Measurements from ENCODE around the gene IRF2BP1. TPM values are rescaled to one million over a fixed set of nuclear protein-coding genes. Genes with fewer than 3 reads are reported as not detected.

Gene IRF2BP1
- total and polyA plus RNA-seq, 2 of the 13 experiments (the other 11 are each of a cell fraction or from before 2014, with no cell fraction given) = 4.3 to 14.3 TPM

DNA sequence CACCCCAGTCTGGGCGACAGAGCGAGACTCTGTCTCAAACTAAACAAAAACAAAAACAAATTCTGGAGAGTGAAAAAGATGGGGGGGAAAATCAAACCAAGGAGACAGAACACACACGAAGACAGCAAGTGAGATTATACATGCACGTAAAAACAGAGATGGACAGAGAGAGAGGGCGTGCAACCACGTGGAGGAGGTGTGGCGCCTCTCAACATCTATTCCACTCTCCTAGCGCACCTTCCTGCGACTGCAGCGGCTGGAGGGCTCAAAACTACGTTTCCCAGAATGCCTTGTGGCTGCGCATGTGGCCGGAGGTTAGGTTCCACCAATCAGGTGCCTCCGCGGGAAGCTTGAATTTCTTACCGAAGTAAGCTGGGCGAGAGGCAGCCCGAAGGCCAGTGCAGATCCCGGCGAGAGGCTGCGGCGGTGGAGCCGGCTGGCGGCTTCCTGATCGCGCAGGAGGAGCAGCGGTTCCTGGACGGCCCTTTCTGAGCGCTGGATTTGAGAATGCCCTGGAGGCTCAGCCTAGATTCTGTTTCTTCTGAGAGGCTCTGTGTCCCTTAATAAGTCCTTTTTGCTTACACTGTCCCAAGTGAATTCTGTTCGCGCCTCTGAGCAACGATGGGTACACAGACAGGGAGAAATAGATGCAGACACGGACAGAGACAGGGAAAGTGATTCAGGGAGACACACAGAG, 41.8 kb upstream of the IRF2BP1 start (continued):
- TF ChIP-seq SP5 (CRISPR knock-in tag; IDR thresholded peaks at IDR 0.05; ENCODE audit: borderline replicate concordance, low read depth) (peak; percentile 27; the same call in 1 of the 2 replicates), ZBTB20 (CRISPR knock-in tag; IDR thresholded peaks at IDR 0.05; ENCODE audit: borderline replicate concordance, low read depth) (0 out of 2 replicates have a peak, but pooled peaks have one; percentile 51), ZNF552 (CRISPR knock-in tag; IDR thresholded peaks at IDR 0.05; ENCODE audit: borderline replicate concordance) (no peak), MTA3 (CRISPR knock-in tag; IDR thresholded peaks at IDR 0.05) (no peak), ISX (CRISPR knock-in tag; conservative IDR thresholded peaks at IDR 0.05) (no peak), KMT2A (CRISPR knock-in tag; IDR thresholded peaks at IDR 0.05) (peak; percentile 61; the same call in 1 of the 2 replicates), POLR2G (IDR thresholded peaks at IDR 0.05; ENCODE audit: low read depth, low read length) (peak; percentile 75), ZNF607 (CRISPR knock-in tag; IDR thresholded peaks at IDR 0.05; ENCODE audit: borderline replicate concordance) (no peak), KDM2A (CRISPR knock-in tag; IDR thresholded peaks at IDR 0.05; ENCODE audit: borderline replicate concordance, low read depth) (peak; percentile 49; the same call in 1 of the 2 replicates), ZNF75D (CRISPR knock-in tag; IDR thresholded peaks at IDR 0.05; ENCODE audit: borderline replicate concordance) (no peak), ZFP36L2 (CRISPR knock-in tag; IDR thresholded peaks at IDR 0.05) (no peak), RCOR2 (CRISPR knock-in tag; IDR thresholded peaks at IDR 0.05) (no peak), DMAP1 (CRISPR knock-in tag; IDR thresholded peaks at IDR 0.05) (peak; percentile 71; the same call in 1 of the 2 replicates), ADNP (CRISPR knock-in tag; IDR thresholded peaks at IDR 0.05) (no peak)
- TF ChIP-seq, protein P1, sequence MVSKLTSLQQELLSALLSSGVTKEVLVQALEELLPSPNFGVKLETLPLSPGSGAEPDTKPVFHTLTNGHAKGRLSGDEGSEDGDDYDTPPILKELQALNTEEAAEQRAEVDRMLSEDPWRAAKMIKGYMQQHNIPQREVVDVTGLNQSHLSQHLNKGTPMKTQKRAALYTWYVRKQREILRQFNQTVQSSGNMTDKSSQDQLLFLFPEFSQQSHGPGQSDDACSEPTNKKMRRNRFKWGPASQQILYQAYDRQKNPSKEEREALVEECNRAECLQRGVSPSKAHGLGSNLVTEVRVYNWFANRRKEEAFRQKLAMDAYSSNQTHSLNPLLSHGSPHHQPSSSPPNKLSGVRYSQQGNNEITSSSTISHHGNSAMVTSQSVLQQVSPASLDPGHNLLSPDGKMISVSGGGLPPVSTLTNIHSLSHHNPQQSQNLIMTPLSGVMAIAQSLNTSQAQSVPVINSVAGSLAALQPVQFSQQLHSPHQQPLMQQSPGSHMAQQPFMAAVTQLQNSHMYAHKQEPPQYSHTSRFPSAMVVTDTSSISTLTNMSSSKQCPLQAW (CRISPR knock-in tag; IDR thresholded peaks at IDR 0.05) = peak; percentile 80
- TF ChIP-seq, protein P2, sequence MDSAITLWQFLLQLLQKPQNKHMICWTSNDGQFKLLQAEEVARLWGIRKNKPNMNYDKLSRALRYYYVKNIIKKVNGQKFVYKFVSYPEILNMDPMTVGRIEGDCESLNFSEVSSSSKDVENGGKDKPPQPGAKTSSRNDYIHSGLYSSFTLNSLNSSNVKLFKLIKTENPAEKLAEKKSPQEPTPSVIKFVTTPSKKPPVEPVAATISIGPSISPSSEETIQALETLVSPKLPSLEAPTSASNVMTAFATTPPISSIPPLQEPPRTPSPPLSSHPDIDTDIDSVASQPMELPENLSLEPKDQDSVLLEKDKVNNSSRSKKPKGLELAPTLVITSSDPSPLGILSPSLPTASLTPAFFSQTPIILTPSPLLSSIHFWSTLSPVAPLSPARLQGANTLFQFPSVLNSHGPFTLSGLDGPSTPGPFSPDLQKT (CRISPR knock-in tag; IDR thresholded peaks at IDR 0.05; ENCODE audit: borderline replicate concordance) = no peak
- TF ChIP-seq, protein P3, sequence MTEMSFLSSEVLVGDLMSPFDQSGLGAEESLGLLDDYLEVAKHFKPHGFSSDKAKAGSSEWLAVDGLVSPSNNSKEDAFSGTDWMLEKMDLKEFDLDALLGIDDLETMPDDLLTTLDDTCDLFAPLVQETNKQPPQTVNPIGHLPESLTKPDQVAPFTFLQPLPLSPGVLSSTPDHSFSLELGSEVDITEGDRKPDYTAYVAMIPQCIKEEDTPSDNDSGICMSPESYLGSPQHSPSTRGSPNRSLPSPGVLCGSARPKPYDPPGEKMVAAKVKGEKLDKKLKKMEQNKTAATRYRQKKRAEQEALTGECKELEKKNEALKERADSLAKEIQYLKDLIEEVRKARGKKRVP (CRISPR knock-in tag; IDR thresholded peaks at IDR 0.05) = no peak
- TF ChIP-seq, protein P4, sequence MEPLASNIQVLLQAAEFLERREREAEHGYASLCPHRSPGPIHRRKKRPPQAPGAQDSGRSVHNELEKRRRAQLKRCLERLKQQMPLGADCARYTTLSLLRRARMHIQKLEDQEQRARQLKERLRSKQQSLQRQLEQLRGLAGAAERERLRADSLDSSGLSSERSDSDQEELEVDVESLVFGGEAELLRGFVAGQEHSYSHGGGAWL (CRISPR knock-in tag; IDR thresholded peaks at IDR 0.05) = peak; percentile 75
- TF ChIP-seq, protein P5, sequence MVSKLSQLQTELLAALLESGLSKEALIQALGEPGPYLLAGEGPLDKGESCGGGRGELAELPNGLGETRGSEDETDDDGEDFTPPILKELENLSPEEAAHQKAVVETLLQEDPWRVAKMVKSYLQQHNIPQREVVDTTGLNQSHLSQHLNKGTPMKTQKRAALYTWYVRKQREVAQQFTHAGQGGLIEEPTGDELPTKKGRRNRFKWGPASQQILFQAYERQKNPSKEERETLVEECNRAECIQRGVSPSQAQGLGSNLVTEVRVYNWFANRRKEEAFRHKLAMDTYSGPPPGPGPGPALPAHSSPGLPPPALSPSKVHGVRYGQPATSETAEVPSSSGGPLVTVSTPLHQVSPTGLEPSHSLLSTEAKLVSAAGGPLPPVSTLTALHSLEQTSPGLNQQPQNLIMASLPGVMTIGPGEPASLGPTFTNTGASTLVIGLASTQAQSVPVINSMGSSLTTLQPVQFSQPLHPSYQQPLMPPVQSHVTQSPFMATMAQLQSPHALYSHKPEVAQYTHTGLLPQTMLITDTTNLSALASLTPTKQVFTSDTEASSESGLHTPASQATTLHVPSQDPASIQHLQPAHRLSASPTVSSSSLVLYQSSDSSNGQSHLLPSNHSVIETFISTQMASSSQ (IDR thresholded peaks at IDR 0.05; ENCODE audit: low read depth) = 0 out of 2 replicates have a peak, but pooled peaks have one; percentile 5
- TF ChIP-seq, protein P5 (CRISPR knock-in tag; IDR thresholded peaks at IDR 0.05; ENCODE audit: borderline replicate concordance) = no peak

Measured in HepG2 (cell line).